ENCODE results near the gene MYBPC2. TPM values are rescaled to one million over a fixed set of nuclear protein-coding genes. Genes with fewer than 3 reads are reported as not detected.

The MYBPC2 gene
- polyA plus RNA-seq, 1 experiment, result not detected

GRCh38 chr19:50479761-50480251 is 47.1 kb downstream of the MYBPC2 start:
- ChIA-PET CTCF (interaction anchor here (1.0 to 2.3 kb wide), 6 partner anchors 9 to 122 kb away, joined by 3 to 9 read pairs (median 6); no protein-coding TSS in a partner anchor), POLR2A (interaction anchor here (0.5 kb wide), 1 partner anchor 90 kb away, joined by 11 read pairs; no protein-coding TSS in a partner anchor)
- Histone ChIP-seq H3K36me3 (ENCODE audit: control insufficient read depth, insufficient read depth, low read length) (peaks cover 30% of the 10 kb centered on the region), H3K27me3 (ENCODE audit: control insufficient read depth, insufficient read depth, low read length) (no peaks in the 10 kb centered on the region), H3K4me3 (ENCODE audit: low read depth, low read length) (no peak overlapping the region)
- DNase-seq (ENCODE audit: low read depth), result no peak
- no peak for TF ChIP-seq CTCF (IDR thresholded peaks at IDR 0.05; ENCODE audit: insufficient read depth, low read depth, low read length)

DNA sequence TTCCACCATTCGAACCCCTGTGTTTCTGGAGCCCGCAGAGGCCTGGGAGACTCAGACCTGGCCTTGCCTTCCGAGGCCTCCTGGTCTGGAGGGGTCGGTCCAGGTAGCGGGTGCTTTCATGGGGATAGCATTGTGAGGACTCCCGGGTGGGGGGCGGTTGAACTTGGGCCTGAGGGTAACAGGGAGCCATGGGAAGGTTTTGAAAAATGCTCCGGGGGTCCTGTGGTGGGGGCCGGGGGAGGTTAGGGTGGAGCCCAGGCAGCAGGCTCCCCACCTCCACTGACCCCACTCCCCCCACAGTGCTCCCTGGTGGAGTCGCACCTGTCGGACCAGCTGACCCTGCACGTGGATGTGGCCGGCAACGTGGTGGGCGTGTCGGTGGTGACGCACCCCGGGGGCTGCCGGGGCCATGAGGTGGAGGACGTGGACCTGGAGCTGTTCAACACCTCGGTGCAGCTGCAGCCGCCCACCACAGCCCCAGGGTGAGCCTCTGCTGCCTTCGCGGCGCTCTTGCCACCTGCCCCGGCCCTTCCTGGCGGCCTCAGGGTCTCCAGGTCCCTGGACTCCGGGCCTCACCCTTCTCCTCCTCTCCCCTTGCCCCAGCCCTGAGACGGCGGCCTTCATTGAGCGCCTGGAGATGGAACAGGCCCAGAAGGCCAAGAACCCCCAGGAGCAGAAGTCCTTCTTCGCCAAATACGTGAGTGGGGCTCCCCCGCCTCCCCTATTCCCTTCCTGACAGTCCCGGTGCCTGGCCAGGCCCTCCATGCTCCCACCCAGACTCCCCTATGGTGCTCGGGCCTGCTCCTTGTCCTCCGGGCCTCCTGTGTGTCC is 47.8 kb downstream of the MYBPC2 start:
- no peak for DNase-seq (ENCODE audit: low read depth)
- POLR2A ChIA-PET, result interaction anchor here (0.5 kb wide), 1 partner anchor 91 kb away, joined by 11 read pairs; no protein-coding TSS in a partner anchor

GRCh38 chr19:50481351-50482149 is 48.9 kb downstream of the MYBPC2 start:
- H3K36me3 ChIP-seq (ENCODE audit: control insufficient read depth, insufficient read depth, low read length), result peaks cover 32% of the 10 kb centered on the region
- ChIA-PET CTCF (no interaction called here), POLR2A (no interaction called here)
- no peak for DNase-seq (ENCODE audit: low read depth)
- TF ChIP-seq CTCF (IDR thresholded peaks at IDR 0.05; ENCODE audit: insufficient read depth, low read depth, low read length), result no peak
- no peaks in the 10 kb centered on the region for H3K27me3 ChIP-seq (ENCODE audit: control insufficient read depth, insufficient read depth, low read length)
- no peak overlapping the region for H3K4me3 ChIP-seq (ENCODE audit: low read depth, low read length)

More for the DNA sequence above, 47.8 kb downstream of the MYBPC2 start:
- H3K4me3 ChIP-seq (ENCODE audit: low read depth, low read length), result no peak overlapping the region
- H3K27me3 ChIP-seq (ENCODE audit: control insufficient read depth, insufficient read depth, low read length), result no peaks in the 10 kb centered on the region
- no peak for TF ChIP-seq CTCF (IDR thresholded peaks at IDR 0.05; ENCODE audit: insufficient read depth, low read depth, low read length)
- H3K36me3 ChIP-seq (ENCODE audit: control insufficient read depth, insufficient read depth, low read length), result peaks cover 32% of the 10 kb centered on the region
- CTCF ChIA-PET, result interaction anchor here (1.7 kb wide), 1 partner anchor 30 kb away, joined by 4 read pairs; no protein-coding TSS in a partner anchor

GRCh38 chr19:50482271-50482855 is 49.7 kb downstream of the MYBPC2 start:
- POLR2A ChIA-PET, result no interaction called here
- Histone ChIP-seq H3K27me3 (ENCODE audit: control insufficient read depth, insufficient read depth, low read length) (peaks cover 3% of the 10 kb centered on the region; the same call in 1 of the 2 replicates), H3K36me3 (ENCODE audit: control insufficient read depth, insufficient read depth, low read length) (peaks cover 32% of the 10 kb centered on the region), H3K4me3 (ENCODE audit: low read depth, low read length) (no peak overlapping the region)
- CTCF ChIA-PET, result interaction anchor here (1.3 kb wide), 1 partner anchor 74 kb away, joined by 3 read pairs; no protein-coding TSS in a partner anchor
- no peak for TF ChIP-seq CTCF (IDR thresholded peaks at IDR 0.05; ENCODE audit: insufficient read depth, low read depth, low read length)
- DNase-seq (ENCODE audit: low read depth), result no peak
